K562 (cell line): ENCODE results near the gene PSMD2. TPM values are rescaled to one million over a fixed set of nuclear protein-coding genes. Genes with fewer than 3 reads are reported as not detected.

ENCODE experiments used
- CTCFL ChIP-seq: IDR thresholded peaks from 2 replicates; pipeline ENCODE4 v1.6.1; 2011; ENCODE audit warnings: borderline replicate concordance, low read depth, mild to moderate bottlenecking, moderate library complexity, low read length; ENCODE audit not compliant: insufficient read depth, poor library complexity, severe bottlenecking
- MAZ ChIP-seq, 2 experiments: fragments of 450-650 bp in 1 of 2; sonication (generic) in 1 of 2; formaldehyde crosslinking; IDR thresholded peaks in 1 of 2; conservative IDR thresholded peaks in 1 of 2; 2 replicates each; pipeline versions ENCODE4 v1.4.0 to v1.5.0; 2020; ENCODE audit warnings: mild to moderate bottlenecking in 1 of 2, missing genetic modification reagents in 1 of 2
- REST ChIP-seq, 2 experiments: fragments of 450-650 bp; formaldehyde crosslinking in 1 of 2; IDR thresholded peaks; 2 replicates each; pipeline versions ENCODE4 v1.4.0 to v1.6.1; 2014 to 2020; ENCODE audit warnings: mild to moderate bottlenecking in 2 of 2, borderline replicate concordance in 1 of 2, low read depth in 1 of 2
- TFAP4 ChIP-seq: sonication (generic); formaldehyde crosslinking; IDR thresholded peaks from 2 replicates; pipeline ENCODE4 v1.8.0; 2022; ENCODE audit warnings: missing genetic modification reagents, mild to moderate bottlenecking, moderate library complexity, borderline replicate concordance
- polyA plus RNA-seq, 8 experiments: library from polyadenylated mRNA; depleted of rRNA in 4 of 8; stranded (reverse) in 5 of 8; unstranded in 3 of 8; fragments of >200 nt; fragmentation: Nextera tagmentation in 2 of 8; fragmentation: Illumina TruSeq in 1 of 8; extraction: Ambion mirVana in 2 of 8; extraction: Trizol in 1 of 8; gene quantifications; 2 replicates each; pipeline versions ENCODE4 v1.2.1 to v1.2.3, GENCODE V29; 2011 to 2014; ENCODE audit warnings: inconsistent platforms in 1 of 8, missing spikeins in 1 of 8
- total RNA-seq, 7 experiments: library from RNA; depleted of rRNA in 6 of 7; stranded (reverse); fragments of >200 nt in 6 of 7; fragmentation: Illumina TruSeq in 2 of 7; extraction: Trizol in 2 of 7; gene quantifications; 2 replicates each; pipeline versions ENCODE4 v1.2.1 to v1.2.3, GENCODE V29; 2011 to 2021; ENCODE audit warnings: low replicate concordance in 1 of 7

Gene PSMD2
- total and polyA plus RNA-seq, 9 of the 15 experiments (the other 6 are each of a cell fraction or from before 2014, with no cell fraction given) = 152 to 484 (median 295) TPM

GRCh38 chr3:184354121-184354728 lies 55.2 kb downstream of the PSMD2 start (continued):
- TF ChIP-seq REST (IDR thresholded peaks at IDR 0.05; ENCODE audit: borderline replicate concordance) (peak; percentile 43), REST (CRISPR knock-in tag; IDR thresholded peaks at IDR 0.05; ENCODE audit: low read depth) (no peak), MAZ (CRISPR knock-in tag; conservative IDR thresholded peaks at IDR 0.05 in 1 of 2, IDR thresholded peaks at IDR 0.05 in 1 of 2) (peak in 1 of 2 experiments; percentile 48; a peak in 1 of 4 replicates), TFAP4 (CRISPR knock-in tag) (peak; percentile 51; the same call in 1 of the 2 replicates), CTCFL (peak; percentile 81)
